Esophagus muscularis mucosa (tissue), 4 donors: Measurements from ENCODE around the gene AGPAT1. TPM values are rescaled to one million over a fixed set of nuclear protein-coding genes. Genes with fewer than 3 reads are reported as not detected.

Experiments used
- DNase-seq: peaks from one replicate; pipeline ENCODE4 v3.0.0-alpha.2; 2017; ENCODE audit errors: extremely low spot score
- H3K27ac ChIP-seq, 4 donors: fragments of 200-600 bp; sonication (generic); replicated peaks in 1 of 4; 1 replicate in 3 of 4; 2 replicates in 1 of 4; pipeline ENCODE4 v1.5.1; 2016 to 2019; ENCODE audit warnings: mild to moderate bottlenecking in 1 of 4
- H3K27me3 ChIP-seq, 4 donors: fragments of 200-600 bp; sonication (generic); one replicate each; pipeline versions ENCODE4 v1.5.1 to v1.6.0; 2016 to 2019
- H3K36me3 ChIP-seq, 4 donors: fragments of 200-600 bp; sonication (generic); one replicate each; pipeline ENCODE4 v1.5.1; 2016 to 2019
- H3K4me1 ChIP-seq, 4 donors: fragments of 200-600 bp; sonication (generic); one replicate each; pipeline ENCODE4 v1.5.1; 2016 to 2019
- H3K4me3 ChIP-seq, 4 donors: fragments of 200-600 bp; sonication (generic); 1 replicate in 2 of 4; 2 replicates in 2 of 4; pipeline ENCODE4 v1.5.1; 2016 to 2019; ENCODE audit warnings: mild to moderate bottlenecking in 4 of 4, moderate library complexity in 1 of 4
- H3K9me3 ChIP-seq, 4 donors: fragments of 200-600 bp; sonication (generic); 1 replicate in 3 of 4; 2 replicates in 1 of 4; pipeline ENCODE4 v1.5.1; 2016 to 2019
- CTCF ChIP-seq, 3 experiments: fragments of 200-600 bp in 2 of 3; fragments of 450-650 bp in 1 of 3; sonication (generic) in 2 of 3; IDR thresholded peaks; one replicate each; pipeline ENCODE4 v1.5.1; 2017 to 2019; ENCODE audit warnings: antibody characterized with exemption in 3 of 3, mild to moderate bottlenecking in 2 of 3, moderate library complexity in 1 of 3
- EP300 ChIP-seq: sonication (generic); formaldehyde crosslinking; IDR thresholded peaks from one replicate; pipeline ENCODE4 v1.6.1; 2017; ENCODE audit warnings: antibody characterized with exemption
- POLR2A ChIP-seq: fragments of 450-650 bp; IDR thresholded peaks from one replicate; pipeline ENCODE4 v1.6.1; 2017; ENCODE audit warnings: antibody characterized with exemption, moderate library complexity, mild to moderate bottlenecking, low read depth
- POLR2AphosphoS5 ChIP-seq, 2 donors: sonication (generic); formaldehyde crosslinking; IDR thresholded peaks; one replicate each; pipeline ENCODE4 v1.6.1; 2017; ENCODE audit warnings: antibody characterized with exemption in 2 of 2
- WGBS: methylation state at CpG from one replicate; pipeline ENCODE4 v1.1.5; 2018; 5-methylcytosine and 5-hydroxymethylcytosine counted together
- intact Hi-C: fragments of 100-400 bp; cut with DNase I; formaldehyde crosslinking; loops from one replicate; pipeline ENCODE4 v1.15.1; 2023
- total RNA-seq, 4 donors: library from RNA; depleted of rRNA; stranded (reverse); fragments of >200 nt; gene quantifications; one replicate each; pipeline versions ENCODE4 v1.1.0 to v1.2.1, GENCODE V29; 2016

AGPAT1 gene
- total RNA-seq, 4 donors from 2014 or later, result 52.7 to 76.7 (median 68.9) TPM

- peak overlapping the region; percentile 30 to 92 (median 52) for H3K4me3 ChIP-seq
- intact Hi-C loops, result no loop called here
- 79% methylated on average over 14 of the region's 15 CpGs for WGBS
Measured at GRCh38 chr6:32191696-32192607, 16.1 kb upstream of the AGPAT1 start.

DNA sequence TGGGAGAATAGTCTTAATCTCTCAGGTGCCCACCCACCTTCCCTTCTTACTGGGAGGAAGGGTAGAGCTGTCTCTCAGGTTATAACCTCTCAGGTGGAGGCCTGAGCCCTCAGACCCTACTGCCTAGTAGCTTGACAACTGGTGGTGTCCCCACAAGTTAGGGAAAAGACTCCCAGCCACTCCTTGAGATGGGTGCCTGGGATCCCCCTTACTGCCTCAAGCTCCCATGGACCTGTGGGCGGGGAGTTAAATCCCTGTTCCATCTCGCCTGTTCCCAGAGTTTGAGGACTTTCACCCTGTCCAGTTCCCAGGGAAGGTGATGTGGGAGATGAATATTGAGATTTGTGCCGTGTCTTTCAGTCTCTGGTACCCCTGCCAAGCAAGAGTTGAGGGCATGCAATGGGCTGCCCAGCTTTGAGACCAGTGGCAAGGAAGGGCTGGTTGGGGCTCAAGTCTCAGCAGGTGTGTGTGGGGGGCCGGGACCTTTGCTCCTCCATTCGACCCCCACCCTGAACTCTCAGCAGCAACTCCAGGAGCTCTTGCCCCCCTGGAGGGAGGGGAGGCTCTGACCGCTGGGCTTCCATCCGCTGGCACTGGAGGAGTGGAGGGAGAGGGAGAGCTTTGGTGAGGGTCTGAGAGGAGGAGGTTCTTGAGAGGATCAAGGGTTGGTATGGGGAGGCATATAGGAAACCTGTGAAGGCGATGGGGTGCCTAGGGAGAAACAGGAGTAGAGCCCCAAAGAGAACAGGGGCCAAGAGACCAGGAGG, 15.2 kb upstream of the AGPAT1 start:
- H3K9me3 ChIP-seq, result no peaks in the 10 kb centered on the region
- H3K27ac ChIP-seq, result peak overlapping the region; percentile 90 to 99 (median 98)
- intact Hi-C loops, result no loop called here
- H3K36me3 ChIP-seq, result peaks cover 16 to 21% (median 20%) of the 10 kb centered on the region in 4 donors
- DNase-seq, result no peak
- TF ChIP-seq EP300 (no peak), CTCF (IDR thresholded peaks at IDR 0.05) (no peak), POLR2A (no peak), POLR2AphosphoS5 (IDR thresholded peaks at IDR 0.05) (no peak)
- H3K4me3 ChIP-seq, result peak overlapping the region; percentile 66 to 92 (median 84)
- peaks cover 69 to 80% (median 76%) of the 10 kb centered on the region in 4 donors for H3K4me1 ChIP-seq
- no peaks in the 10 kb centered on the region for H3K27me3 ChIP-seq
- 87% methylated on average over 6 of the region's 8 CpGs for WGBS

More at GRCh38 chr6:32191696-32192607, 16.1 kb upstream of the AGPAT1 start:
- no peaks in the 10 kb centered on the region for H3K9me3 ChIP-seq
- no peaks in the 10 kb centered on the region for H3K27me3 ChIP-seq
- peaks cover 65 to 78% (median 72%) of the 10 kb centered on the region in 4 donors for H3K4me1 ChIP-seq
- TF ChIP-seq POLR2A, result no peak
- no peak for TF ChIP-seq CTCF (IDR thresholded peaks at IDR 0.05)
- TF ChIP-seq EP300, result no peak
- no peak for TF ChIP-seq POLR2AphosphoS5 (IDR thresholded peaks at IDR 0.05)
- peaks cover 10 to 13% (median 11%) of the 10 kb centered on the region in 4 donors for H3K36me3 ChIP-seq
- DNase-seq, result no peak
- H3K27ac ChIP-seq, result peak overlapping the region; percentile 90 to 99 (median 98)

DNA sequence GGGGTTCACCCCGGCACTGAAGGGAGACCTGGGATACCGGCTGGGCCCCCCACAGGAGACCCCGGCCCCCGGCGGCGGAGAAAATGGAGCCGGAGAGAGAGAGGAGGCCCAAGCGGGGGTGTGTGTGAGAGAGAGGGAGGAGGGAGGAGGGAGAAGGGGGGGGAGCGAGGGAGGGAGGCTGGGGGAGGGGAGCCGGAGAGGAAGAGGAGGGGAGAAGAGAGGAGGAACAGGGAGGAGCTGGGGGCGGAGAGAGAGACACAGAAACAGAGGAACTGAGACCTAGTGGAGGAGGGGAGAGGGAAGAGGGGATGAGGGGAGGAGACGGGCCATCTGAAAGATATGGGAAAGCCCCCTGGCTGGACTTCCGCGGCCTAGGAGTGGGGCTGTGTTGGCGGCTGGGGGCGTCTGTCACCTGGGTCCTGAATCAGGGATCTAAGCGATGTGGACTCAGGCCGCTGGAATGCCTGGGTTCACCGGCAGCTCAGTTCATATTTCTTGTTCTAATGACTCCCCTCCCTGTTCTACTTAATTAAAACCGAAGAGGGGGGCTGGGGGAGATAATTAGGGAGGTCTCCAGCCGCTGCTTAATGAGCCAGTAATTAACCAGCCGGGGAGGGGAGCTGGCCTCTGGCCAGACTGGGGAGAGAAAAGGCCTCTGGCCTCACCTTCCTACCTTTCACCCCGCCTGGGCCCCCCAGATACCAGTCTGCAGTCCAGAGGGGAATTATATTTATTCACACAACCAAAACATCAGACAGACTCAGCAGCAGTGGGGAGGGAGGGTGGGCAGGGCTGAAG, 14.4 kb upstream of the AGPAT1 start, which contains the start of gene PBX2:
Gene PBX2, minus strand, starts transcription at position 149 of the 798 bp plus-strand sequence. CDS start 287 bp downstream, outside the sequence.
- Histone ChIP-seq H3K36me3 (peaks cover 16 to 24% (median 21%) of the 10 kb centered on the region in 4 donors), H3K4me3 (peak within 1 kb of the TSS; percentile 66 to 92 (median 84)), H3K9me3 (no peaks in the 10 kb centered on the region), H3K27ac (peak within 1 kb of the TSS; percentile 90 to 99 (median 98)), H3K27me3 (no peaks in the 10 kb centered on the region), H3K4me1 (peaks cover 72 to 84% (median 80%) of the 10 kb centered on the region in 4 donors)
- DNase-seq, result peak; percentile 98
- 1% methylated on average over 21 of the region's 23 CpGs for WGBS
- TF ChIP-seq EP300, result no peak
- TF ChIP-seq POLR2A, result peak; percentile 57
- no peak for TF ChIP-seq CTCF (IDR thresholded peaks at IDR 0.05)
- TF ChIP-seq POLR2AphosphoS5 (IDR thresholded peaks at IDR 0.05), result peak; percentile 85 to 89
- intact Hi-C loops, result no loop called here

DNA sequence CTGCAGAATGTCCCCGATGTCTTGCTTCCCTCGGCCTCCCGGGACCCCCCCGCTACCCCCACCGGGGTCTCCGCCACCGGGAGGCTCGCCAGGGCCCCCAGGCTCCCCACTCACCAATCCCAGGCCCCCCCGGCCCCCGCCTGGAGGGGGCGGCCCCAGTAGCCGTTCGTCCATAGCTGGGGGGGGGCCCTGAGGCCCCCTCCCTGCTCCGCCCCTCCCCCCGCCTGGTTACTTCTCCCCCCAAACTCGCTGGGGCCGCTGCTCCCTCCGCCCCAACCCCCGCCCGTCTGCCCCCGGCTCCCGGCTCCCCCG, 13.8 kb upstream of the AGPAT1 start:
- no peaks in the 10 kb centered on the region for H3K9me3 ChIP-seq
- TF ChIP-seq POLR2AphosphoS5 (IDR thresholded peaks at IDR 0.05) (no peak), EP300 (no peak), CTCF (IDR thresholded peaks at IDR 0.05) (no peak), POLR2A (no peak)
- H3K4me3 ChIP-seq, result peak overlapping the region; percentile 66 to 92 (median 84)
- peak overlapping the region; percentile 90 to 99 (median 98) for H3K27ac ChIP-seq
- H3K4me1 ChIP-seq, result peaks cover 70 to 83% (median 80%) of the 10 kb centered on the region in 4 donors
- intact Hi-C loops, result no loop called here
- WGBS, result no CpG with 5 or more reads among the region's 23 CpGs
- H3K36me3 ChIP-seq, result peaks cover 16 to 24% (median 21%) of the 10 kb centered on the region in 4 donors
- no peak for DNase-seq
- H3K27me3 ChIP-seq, result no peaks in the 10 kb centered on the region
